Activated naive CD4-positive, alpha-beta T cell treated with anti-CD3 and anti-CD28 coated beads, Interleukin-2, amount 50 U/mL, for 16 hours (primary cell): ENCODE measurements around the gene RPS27L.

ENCODE experiments used
- DNase-seq: peaks from one replicate; pipeline ENCODE4 v3.0.0-alpha.2; 2020

RPS27L gene

GRCh38 chr15:63187589-63188226, 30.4 kb upstream of the RPS27L start:
- no peak for DNase-seq

DNA sequence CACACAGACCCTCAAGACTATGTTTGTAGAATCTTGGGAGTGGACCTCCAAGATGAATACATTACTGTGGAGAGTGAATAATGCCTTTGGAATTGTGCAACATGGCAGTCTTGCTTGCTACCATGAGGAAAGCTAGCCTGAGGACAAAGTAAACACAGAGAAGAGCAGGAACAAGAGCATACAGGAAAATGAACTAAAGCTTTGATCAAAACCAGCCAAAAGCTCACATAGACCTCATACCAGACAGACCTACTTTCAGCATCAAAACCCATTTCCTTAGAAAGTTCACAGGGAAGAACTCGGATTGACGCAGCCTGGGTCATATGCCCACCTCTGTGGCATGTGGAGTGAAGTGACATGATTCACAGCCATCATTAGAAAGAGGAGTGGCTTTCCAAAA, 28.8 kb upstream of the RPS27L start:
- DNase-seq: no peak

DNA sequence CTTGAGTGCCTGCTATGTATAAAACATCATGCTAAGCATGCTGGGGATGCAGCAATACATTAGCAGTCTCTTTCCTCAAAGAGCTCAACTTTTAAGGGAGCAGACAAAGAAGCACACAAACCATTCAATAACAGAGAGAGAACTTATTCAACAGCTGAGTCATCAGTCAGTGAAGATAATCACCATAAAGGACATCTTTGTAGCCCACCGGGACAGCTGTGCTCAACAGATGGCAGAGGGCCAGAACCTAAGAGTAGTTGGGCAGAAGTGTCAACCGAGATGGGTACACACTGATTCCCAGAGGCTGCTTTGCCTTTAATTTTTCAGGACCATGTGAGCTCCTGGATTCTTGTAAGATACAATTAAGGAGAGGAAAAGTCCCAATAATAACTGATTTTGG, 27.9 kb upstream of the RPS27L start:
- DNase-seq: no peak

GRCh38 chr15:63181648-63182047, 24.4 kb upstream of the RPS27L start:
- DNase-seq: no peak

GRCh38 chr15:63180746-63181145, 23.5 kb upstream of the RPS27L start:
- DNase-seq: no peak

- DNase-seq: no peak
Measured at GRCh38 chr15:63178034-63178433, 20.8 kb upstream of the RPS27L start.

DNA sequence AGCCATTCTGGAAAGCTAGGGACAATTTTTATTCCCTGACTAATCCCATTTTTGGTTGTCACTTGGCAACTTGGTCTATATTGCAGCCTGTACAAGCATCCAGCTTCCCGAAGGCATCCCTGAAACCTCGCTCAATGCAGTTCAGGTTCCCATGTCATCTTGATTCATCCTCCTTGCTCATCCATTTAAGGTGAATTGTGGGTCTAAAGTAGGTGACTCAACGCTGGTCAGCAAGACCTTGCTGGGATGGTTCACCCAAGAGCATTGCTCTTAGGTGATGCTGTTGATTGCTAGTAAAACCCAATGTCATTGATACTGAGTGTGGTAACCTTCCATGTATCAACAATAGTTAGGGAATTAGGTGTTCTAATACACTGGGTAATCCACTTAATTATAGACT, 19.0 kb upstream of the RPS27L start:
- no peak for DNase-seq

DNA sequence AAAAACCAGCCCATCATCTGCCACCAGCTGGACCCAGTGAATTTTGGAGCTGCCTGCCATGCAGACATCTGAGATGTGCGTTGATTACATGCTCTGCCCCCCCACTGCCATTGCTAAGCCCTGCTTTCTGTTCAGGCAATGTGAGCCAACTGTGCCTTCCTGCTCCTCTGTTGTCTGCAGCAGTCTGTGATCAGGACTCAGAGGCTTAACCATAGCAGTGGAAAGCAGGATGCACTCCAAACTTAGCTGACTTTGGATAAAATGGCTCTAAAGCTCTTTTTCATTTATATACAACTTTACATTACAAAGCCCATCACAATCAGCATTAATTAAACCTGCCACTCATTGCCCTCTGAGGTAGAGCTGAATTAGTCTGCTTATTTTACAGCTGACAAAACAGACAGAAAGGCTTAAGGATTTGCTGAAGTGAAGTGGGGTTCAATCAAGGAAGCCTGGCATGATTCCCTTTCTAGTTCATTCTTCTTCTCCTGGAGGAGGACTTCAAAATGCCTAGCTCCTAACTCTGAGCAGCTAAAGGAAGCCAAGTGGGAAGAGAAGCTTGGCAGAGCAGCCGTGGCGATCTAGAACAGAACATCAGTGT, 15.7 kb upstream of the RPS27L start:
- no peak for DNase-seq

GRCh38 chr15:63172376-63172775, 15.1 kb upstream of the RPS27L start:
- DNase-seq: no peak

DNA sequence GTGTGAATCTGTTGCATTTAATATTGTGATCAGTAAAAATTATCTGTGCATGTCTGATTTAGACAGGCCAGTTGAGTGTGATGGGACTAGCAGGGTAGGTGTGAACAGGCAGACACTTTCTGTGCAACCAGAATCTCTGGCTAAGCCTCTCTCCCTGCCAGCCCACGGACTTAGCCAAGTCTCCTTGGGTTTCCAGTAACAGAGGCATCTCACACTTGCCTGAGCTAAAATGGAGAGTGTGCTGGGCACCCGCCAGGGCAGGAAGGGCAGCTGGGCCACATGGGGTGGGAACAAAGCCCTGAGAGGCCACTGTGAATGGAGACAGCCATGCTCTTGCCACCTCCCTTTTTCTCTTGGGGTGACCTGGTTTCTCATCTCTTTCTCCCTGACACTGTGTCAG, 12.5 kb upstream of the RPS27L start:
- no peak for DNase-seq

DNA sequence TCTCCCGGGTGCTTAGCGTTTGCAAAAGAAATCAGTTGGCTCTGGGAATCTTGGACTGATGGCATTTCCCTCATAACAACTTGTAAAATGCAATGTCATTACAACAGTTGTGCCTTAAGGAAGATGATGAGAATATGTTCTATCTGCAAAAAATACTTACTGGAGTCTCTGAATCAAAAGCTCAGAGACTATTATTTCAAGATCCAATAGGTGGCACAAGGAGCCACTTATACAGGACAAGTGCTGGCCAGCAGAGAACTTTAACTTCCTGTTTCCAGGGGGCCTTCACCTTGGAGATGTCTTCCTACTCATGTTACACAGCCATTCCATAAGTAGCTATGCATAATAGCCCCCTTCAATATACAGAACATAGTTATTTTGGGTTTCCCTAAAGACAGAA, 8.9 kb upstream of the RPS27L start:
- DNase-seq: no peak

DNA sequence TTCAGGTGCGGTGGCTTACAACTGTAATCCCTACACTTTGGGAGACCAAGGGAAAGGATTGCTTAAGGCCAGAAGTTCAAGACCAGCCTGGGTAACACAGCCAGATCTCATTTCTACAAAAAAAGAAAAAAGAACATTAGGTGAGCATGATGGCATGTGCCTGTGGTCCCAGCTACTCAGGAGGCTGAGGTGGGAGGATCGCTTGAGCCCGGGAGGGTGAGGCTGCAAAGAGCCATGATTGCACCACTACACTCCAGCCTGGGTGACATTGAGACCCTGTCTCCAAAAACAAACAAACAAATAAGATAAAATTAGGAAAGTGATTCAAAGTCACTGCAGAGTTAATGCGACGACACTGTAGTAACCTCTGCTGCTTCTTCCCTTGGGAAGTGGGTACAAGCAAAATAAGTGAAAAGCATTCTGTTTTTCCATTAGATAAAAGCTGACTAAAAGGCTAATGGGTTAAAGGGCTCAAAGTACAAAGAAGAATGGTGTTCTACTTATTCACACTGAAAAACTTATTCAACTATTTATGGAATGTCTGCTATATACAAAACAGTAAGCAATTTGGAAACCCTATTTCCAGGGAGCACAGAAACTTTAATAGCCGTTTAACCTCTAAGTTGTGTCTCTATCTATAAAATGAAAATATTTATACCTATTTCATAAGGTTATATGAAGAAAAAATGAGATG, 8.0 kb upstream of the RPS27L start:
- DNase-seq: no peak

DNA sequence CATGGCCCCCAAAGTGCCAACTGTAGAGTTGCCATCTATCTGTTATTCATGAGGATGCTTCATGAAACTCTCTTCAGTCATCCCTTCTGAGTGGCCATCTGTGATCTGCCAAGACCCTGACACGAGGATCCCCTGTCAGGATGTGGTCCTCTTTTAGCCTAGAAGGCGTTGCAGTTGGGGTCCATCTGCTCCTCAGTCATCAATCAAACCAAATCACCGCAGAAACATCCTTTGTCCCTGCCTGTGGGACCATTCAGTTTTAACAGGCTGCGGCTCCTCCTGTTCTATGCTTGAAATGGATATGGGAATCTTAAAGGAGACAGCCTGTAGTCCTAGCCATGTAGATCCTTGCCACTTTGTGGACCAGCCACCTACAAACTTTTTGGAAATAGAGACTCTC, 5.9 kb upstream of the RPS27L start:
- no peak for DNase-seq

GRCh38 chr15:63160638-63161037, 3.4 kb upstream of the RPS27L start:
- no peak for DNase-seq

GRCh38 chr15:63157891-63158431, 684 bp upstream of the RPS27L start:
- no peak for DNase-seq

DNA sequence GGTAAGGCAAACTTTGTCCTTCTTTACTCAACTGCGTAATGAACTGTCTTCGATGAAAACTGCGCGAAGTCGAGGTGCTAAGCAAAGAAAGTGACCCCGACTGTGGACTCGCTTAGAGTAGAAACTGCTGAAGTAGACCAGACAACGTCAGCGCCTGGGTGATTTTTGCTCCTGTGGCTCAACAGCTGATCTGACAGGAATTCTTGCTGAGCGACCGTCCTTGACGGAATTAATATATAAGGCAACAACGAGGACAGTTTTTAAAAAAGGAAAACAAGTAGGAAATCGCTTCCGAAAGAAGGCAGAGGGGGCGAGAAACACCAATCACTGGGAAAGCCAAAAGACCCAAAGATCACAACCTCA, 541 bp downstream of the RPS27L start:
- DNase-seq: no peak

GRCh38 chr15:63156086-63156710, 1.1 kb downstream of the RPS27L start:
- DNase-seq: no peak

- no peak for DNase-seq
Measured at GRCh38 chr15:63155486-63155885, 1.8 kb downstream of the RPS27L start.

DNA sequence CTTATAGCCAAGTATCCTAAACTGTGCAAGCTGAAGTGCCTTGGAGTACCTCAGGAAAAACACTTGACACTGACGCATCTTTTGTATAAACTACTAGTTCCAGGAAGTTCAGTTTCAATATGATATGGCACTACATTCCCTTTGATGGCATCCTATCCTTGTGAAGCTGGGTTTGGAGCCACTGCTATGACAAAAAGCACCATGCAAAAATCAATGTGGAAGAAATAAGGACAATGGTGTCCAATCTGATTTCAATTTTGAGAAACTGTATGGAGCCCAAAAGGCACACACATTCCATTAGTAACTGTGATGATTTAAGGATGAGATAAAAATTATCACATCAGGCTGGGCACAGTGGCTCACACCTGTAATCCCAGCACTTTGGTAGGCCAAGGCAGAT, 5.6 kb downstream of the RPS27L start:
- DNase-seq: no peak

DNA sequence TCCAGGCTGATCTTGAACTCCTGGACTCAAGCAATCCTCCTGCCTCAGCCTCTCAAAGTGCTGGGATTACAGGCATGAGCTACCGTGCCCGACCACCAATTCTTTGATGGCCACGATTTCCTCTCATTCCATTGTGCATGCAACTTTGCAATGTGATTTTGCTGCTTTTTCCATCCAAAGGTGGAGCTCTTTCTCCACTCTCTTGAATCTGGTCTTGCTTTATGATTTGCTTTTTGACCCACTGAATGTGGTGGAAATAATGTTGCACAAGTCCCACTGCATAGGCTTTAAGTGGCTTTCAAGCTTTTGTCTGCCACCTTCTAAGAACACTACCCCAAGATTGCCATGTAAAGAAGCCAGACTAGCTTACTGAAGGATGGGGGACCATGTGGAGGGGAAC, 10.6 kb downstream of the RPS27L start:
- DNase-seq: no peak

GRCh38 chr15:63145426-63145825, 11.9 kb downstream of the RPS27L start:
- DNase-seq: no peak

DNA sequence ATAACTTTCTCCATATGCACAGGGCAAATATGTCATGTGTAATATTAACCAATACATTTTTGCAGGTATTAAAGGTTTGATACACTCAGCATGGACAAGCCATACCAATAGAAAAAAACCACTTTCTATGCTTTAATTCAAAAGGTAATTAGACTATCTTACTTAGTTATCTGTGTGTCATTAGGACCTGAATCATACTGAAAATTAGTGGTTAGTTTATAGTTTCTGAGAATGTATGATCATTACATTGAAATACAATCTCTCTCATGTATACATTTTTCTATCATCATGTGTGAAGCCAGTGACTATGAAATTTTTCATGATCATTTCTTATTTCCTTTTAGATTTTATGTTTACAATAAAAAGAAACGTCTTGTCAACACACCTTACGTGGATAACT, 16.3 kb downstream of the RPS27L start:
- no peak for DNase-seq

- DNase-seq: no peak
Measured at GRCh38 chr15:63136742-63137141, 20.5 kb downstream of the RPS27L start.

GRCh38 chr15:63135804-63136203, 21.5 kb downstream of the RPS27L start:
- no peak for DNase-seq
